ENCODE results near the gene GP5.

The GP5 gene

DNA sequence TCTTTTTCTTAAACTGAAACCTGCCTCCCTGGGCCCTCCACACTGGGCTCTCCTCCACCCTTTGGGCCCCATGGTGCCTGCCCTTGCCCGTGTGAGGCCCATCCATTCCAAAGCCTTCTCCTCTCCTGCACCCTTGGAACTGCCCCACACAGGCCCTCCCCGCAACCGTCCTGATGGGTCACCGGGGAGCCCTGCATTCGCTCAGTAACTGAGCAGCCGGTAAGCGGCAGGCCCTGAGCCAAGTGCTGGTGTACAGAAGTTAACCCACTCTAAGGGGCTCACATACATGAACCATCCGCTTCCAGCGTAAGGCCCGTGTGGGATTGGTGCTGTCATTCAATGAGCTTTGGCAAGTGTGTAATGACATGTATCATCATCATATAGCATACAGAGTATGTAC is 24.1 kb downstream of the GP5 start:
- no peak for DNase-seq

DNA sequence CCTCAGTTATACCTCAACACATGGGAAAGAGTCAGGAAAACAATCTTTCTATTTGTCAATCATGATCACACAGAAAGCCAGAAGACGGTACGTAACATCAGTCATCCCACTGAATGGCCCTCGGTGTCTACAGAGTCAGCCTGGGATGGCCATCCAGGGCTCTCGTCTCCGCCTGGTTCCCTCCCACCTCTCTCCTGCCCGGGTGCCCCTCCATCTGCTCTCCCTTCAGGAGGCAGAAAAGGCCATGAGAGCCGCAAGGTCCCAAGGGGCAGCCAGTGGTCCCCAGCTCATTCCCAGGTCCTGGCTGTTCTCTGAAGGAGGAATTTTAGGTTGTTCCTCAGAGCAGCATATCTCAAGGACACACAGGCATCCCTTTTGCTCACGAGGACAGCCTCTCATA is 25.2 kb downstream of the GP5 start:
- DNase-seq = no peak

DNA sequence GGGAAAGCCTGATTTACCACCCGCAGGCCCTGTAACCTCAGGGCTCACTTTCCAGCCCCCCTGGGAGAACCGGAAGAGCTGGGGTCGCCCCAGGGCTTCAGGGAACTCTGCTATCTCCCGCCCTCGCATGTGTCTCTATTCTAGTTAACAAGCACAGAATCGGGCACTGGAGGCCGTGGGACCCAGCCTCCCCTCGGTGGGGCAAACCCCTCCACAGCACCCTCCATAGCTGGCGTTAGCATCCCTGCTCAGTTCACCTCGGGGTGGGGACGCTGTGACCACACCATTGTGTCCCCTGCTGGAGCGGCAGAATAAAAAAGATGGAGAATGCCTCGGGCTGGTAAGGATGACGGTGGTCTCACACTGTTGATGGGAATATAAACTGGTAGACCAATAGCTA is 26.0 kb downstream of the GP5 start:
- no peak for DNase-seq

- DNase-seq = no peak
These were observed 28.3 kb downstream of the GP5 start for GRCh38 chr3:194370753-194371152.

- no peak for DNase-seq
These were observed 29.4 kb downstream of the GP5 start, which contains the start of gene LRRC15 for GRCh38 chr3:194369522-194370279. TSS of gene LRRC15 (minus strand) at chr3:194369743. CDS start at chr3:194361043, 8,700 bp downstream.

- no peak for DNase-seq
These were observed 30.1 kb downstream of the GP5 start for GRCh38 chr3:194368918-194369317.

GRCh38 chr3:194367992-194368841 is 30.8 kb downstream of the GP5 start:
- DNase-seq = no peak

GRCh38 chr3:194365978-194366490 is 33.0 kb downstream of the GP5 start:
- DNase-seq = no peak

- DNase-seq = no peak
These were observed 33.5 kb downstream of the GP5 start for GRCh38 chr3:194365526-194365925.

GRCh38 chr3:194364652-194365434 is 34.2 kb downstream of the GP5 start:
- no peak for DNase-seq

- no peak for DNase-seq
These were observed 34.8 kb downstream of the GP5 start for GRCh38 chr3:194364314-194364651.

- no peak for DNase-seq
These were observed 38.5 kb downstream of the GP5 start for GRCh38 chr3:194360568-194360967.

GRCh38 chr3:194357681-194358080 is 41.4 kb downstream of the GP5 start:
- no peak for DNase-seq

DNA sequence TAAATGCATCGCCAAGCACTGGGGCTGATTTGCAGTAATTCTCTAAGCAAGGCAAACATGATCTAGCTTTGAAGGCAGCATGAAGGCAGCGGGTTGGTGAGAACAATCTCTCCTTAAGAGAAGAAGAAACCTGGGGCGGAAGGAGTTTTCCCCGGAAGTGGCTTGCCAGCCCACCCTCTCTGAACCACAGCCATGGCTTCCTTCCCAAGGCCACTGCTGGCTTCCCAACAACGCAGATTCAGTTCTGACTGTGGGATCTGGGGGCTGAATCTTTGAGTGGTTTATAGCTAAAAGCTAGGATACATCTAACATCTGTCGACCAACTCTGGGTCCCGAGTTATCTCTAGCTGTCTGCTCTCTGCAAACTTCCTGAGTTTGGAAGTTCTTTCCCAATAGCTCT is 43.7 kb downstream of the GP5 start:
- DNase-seq = no peak

DNA sequence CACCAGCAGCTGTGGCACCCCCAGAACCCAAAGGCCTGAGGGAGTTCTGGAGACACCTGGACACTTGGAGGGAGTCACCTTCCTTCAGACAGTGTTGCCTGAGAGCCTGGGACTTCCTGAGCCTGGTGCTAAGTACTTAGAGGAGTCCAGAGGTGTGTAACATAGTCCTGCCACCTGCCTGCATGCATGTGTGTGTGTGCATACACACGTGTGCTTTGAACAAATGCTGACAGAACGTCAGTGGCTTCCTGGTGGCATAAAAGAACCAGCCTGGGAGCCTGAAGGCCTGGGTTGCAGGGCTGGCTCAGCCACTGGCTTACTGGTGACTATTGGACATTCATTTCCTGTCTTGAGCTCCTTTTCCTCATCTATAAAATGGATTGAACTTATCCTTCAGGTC is 44.8 kb downstream of the GP5 start:
- no peak for DNase-seq

GRCh38 chr3:194352667-194353246 is 46.3 kb downstream of the GP5 start:
- DNase-seq = no peak

GRCh38 chr3:194351952-194352536 is 47.0 kb downstream of the GP5 start:
- no peak for DNase-seq

DNA sequence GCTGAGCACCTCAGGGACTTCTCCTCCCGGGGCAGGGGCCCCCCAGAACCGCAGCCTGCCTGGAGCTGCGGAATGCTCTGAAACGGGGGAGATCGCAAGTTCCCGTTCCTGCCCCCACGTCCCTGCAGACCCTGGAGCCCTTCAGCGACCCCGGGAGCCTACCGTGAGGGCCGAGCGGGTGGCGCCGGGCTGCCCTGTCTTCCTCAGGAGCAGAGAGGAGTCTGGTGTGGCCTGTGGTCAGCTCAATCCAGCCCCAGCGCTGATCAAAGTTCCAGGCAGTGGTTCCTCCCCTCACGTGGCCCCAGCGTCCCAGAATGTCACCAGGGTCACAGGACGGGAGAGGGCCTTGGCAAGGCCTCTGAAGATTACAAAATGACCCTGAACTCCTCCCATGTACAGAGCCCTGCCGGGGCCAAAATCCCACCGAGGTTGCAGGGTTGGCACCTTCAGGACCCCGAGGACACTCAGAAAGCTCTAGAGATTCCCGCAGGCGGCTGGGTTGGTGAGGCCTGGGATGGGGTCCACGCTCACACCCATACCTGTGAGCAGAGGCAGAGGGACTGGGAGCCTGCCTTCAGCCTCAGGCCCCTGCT is 47.9 kb downstream of the GP5 start, which contains the start of gene CPN2:
Gene CPN2 (minus strand): TSS at position 249 of the 593 bp plus-strand sequence. CDS start 8,626 bp downstream, outside the sequence.
- DNase-seq = no peak

DNA sequence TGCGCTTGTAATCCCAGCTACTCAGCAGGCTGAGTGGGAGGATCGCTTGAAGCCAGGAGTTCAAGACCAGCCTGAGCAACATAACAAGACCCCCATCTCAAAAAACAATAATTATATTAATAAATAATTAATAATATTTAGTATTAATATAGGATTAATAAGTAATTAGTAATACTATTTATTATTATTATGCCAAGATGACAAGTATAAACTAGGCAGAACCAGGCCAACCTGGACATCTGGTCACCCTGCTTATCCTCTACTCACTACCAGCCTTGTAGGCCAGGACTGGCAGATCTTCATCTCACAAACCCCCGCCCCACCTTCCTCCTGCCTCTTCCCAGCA is 48.4 kb downstream of the GP5 start:
- no peak for DNase-seq

DNA sequence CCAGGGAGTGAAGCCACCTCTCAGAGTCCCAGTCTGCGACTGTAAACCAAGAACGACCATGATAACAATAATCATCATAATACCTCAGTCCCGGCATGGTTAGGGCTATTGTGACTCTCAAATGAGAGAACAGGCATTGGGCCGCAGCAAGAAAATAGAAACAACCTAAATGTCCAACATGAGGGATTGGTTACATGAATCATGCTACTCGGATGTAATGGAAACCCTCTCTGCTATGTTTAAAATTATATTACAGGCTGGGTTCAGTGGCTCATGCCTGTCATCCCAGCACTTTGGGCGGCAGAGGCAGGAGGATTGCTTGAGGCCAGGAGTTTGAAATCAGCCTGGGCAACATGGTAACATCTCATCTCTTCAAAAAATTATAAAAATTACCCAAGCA is 50.7 kb downstream of the GP5 start:
- no peak for DNase-seq

- no peak for DNase-seq
These were observed 52.4 kb downstream of the GP5 start for GRCh38 chr3:194346621-194347020.

DNA sequence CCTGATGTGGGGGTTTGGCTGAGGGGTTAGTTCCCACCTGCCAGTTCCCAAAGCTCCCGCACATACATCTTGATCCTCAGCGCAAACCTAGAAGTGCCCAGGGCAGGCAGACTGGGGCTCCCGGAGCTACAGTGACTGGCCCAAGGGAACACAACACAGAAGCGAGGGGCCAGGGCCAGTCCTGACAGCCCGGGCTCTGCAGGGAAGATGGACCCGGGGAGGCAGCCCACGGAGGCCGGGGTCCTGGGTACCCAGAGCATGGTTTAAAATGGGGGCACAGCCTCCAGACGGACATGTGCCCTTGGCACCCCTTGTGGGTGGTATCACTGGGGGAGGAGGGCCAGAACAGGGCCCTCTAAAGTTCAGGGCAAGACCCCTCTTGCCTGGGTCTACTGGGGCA is 53.0 kb downstream of the GP5 start:
- no peak for DNase-seq

All from bone marrow (tissue), 2 donors.